MM.1S (cell line): ENCODE data around the gene DCTN1.

Experiments
- DNase-seq: peaks from one replicate; pipeline ENCODE4 v3.0.0-alpha.2; 2015
- H2AFZ ChIP-seq: fragments of 300-600 bp; sonication (generic); 2 replicates; pipeline ENCODE4 v1.6.0; 2016; ENCODE audit warnings: antibody characterized with exemption, low read length
- H3F3A ChIP-seq: fragments of 300-600 bp; sonication (generic); 2 replicates; pipeline ENCODE4 v1.6.1; 2016; ENCODE audit warnings: mild to moderate bottlenecking, antibody characterized with exemption, low read length, moderate library complexity, mixed read lengths; ENCODE audit not compliant: insufficient read depth
- H3K27ac ChIP-seq: fragments of 300-600 bp; sonication (generic); 2 replicates; pipeline ENCODE4 v1.5.1; 2016; ENCODE audit warnings: mild to moderate bottlenecking, low read length
- H3K27me3 ChIP-seq: fragments of 300-600 bp; sonication (generic); replicated peaks from 2 replicates; pipeline ENCODE4 v1.6.0; 2016; ENCODE audit warnings: low read length; ENCODE audit not compliant: insufficient read depth
- H3K36me3 ChIP-seq: fragments of 300-600 bp; sonication (generic); replicated peaks from 2 replicates; pipeline ENCODE4 v1.6.1; 2016; ENCODE audit warnings: mild to moderate bottlenecking, low read length, mixed read lengths; ENCODE audit not compliant: insufficient read depth
- H3K4me1 ChIP-seq: fragments of 300-600 bp; sonication (generic); 2 replicates; pipeline ENCODE4 v1.6.1; 2016; ENCODE audit warnings: low read length, mixed read lengths
- H3K4me2 ChIP-seq: fragments of 300-600 bp; sonication (generic); 2 replicates; pipeline ENCODE4 v1.6.0; 2016; ENCODE audit warnings: low read depth, low read length
- H3K4me3 ChIP-seq: fragments of 300-600 bp; sonication (generic); 2 replicates; pipeline ENCODE4 v1.5.1; 2016; ENCODE audit warnings: low read length, mixed read lengths
- H3K79me2 ChIP-seq: fragments of 300-600 bp; sonication (generic); 2 replicates; pipeline ENCODE4 v1.6.1; 2016; ENCODE audit warnings: mixed run types, low read length, mixed read lengths
- H3K9ac ChIP-seq: fragments of 300-600 bp; sonication (generic); 2 replicates; pipeline ENCODE4 v1.6.1; 2016; ENCODE audit warnings: low read length, mixed read lengths
- H3K9me2 ChIP-seq: fragments of 300-600 bp; sonication (generic); replicated peaks from 2 replicates; pipeline ENCODE4 v1.6.1; 2016; ENCODE audit warnings: mild to moderate bottlenecking, low read length, mixed read lengths; ENCODE audit not compliant: insufficient read depth
- H3K9me3 ChIP-seq: fragments of 300-600 bp; sonication (generic); replicated peaks from 2 replicates; pipeline ENCODE4 v1.6.1; 2016; ENCODE audit warnings: mild to moderate bottlenecking, low read length, mixed read lengths; ENCODE audit not compliant: insufficient read depth
- H4K20me1 ChIP-seq: fragments of 300-600 bp; sonication (generic); 2 replicates; pipeline ENCODE4 v1.6.1; 2016; ENCODE audit warnings: mild to moderate bottlenecking, low read length, moderate library complexity, mixed read lengths; ENCODE audit not compliant: insufficient read depth
- CTCF ChIP-seq: fragments of 300-600 bp; sonication (generic); IDR thresholded peaks from 2 replicates; pipeline ENCODE4 v1.5.1; 2016; ENCODE audit warnings: antibody characterized with exemption, low read length, mixed read lengths
- EZH2 ChIP-seq: fragments of 300-600 bp; sonication (generic); optimal IDR thresholded peaks from 2 replicates; pipeline ENCODE3; 2017; ENCODE audit warnings: low read depth, mild to moderate bottlenecking, antibody characterized with exemption, low read length, mixed read lengths
- EZH2phosphoT487 ChIP-seq: fragments of 300-600 bp; sonication (generic); IDR thresholded peaks from 2 replicates; pipeline ENCODE4 v1.6.1; 2018; ENCODE audit warnings: antibody characterized with exemption, low read length

The DCTN1 gene

GRCh38 chr2:74426181-74426758 lies 46.2 kb upstream of the DCTN1 start:
- no peaks in the 10 kb centered on the region for H4K20me1 ChIP-seq

GRCh38 chr2:74425523-74425922 lies 45.4 kb upstream of the DCTN1 start:
- no peak for DNase-seq
- Histone ChIP-seq H3K4me3 (no peak overlapping the region), H3K79me2 (no peaks in the 10 kb centered on the region), H4K20me1 (no peaks in the 10 kb centered on the region), H2AFZ (no peak overlapping the region), H3K27me3 (no peaks in the 10 kb centered on the region), H3F3A (peaks cover 8% of the 10 kb centered on the region; the same call in 1 of the 2 replicates), H3K4me2 (no peak overlapping the region), H3K27ac (no peak overlapping the region), H3K36me3 (no peaks in the 10 kb centered on the region), H3K9me2 (no peaks in the 10 kb centered on the region), H3K9ac (no peak overlapping the region), H3K9me3 (no peaks in the 10 kb centered on the region), H3K4me1 (peaks cover 3% of the 10 kb centered on the region; the same call in 1 of the 2 replicates)
- no peak for TF ChIP-seq EZH2phosphoT487
- no peak for TF ChIP-seq CTCF
- no peak for TF ChIP-seq EZH2

More at GRCh38 chr2:74426181-74426758, 46.2 kb upstream of the DCTN1 start:
- no peak for DNase-seq
- Histone ChIP-seq H3K9me3 (no peaks in the 10 kb centered on the region), H3K27ac (no peak overlapping the region), H3K4me2 (no peak overlapping the region), H3K9me2 (no peaks in the 10 kb centered on the region), H3F3A (peaks cover 5% of the 10 kb centered on the region; the same call in 1 of the 2 replicates), H3K79me2 (no peaks in the 10 kb centered on the region), H3K36me3 (no peaks in the 10 kb centered on the region), H3K4me1 (no peaks in the 10 kb centered on the region; the same call in 1 of the 2 replicates), H3K9ac (no peak overlapping the region), H3K27me3 (no peaks in the 10 kb centered on the region), H3K4me3 (no peak overlapping the region), H2AFZ (no peak overlapping the region)
- TF ChIP-seq EZH2 (no peak), CTCF (no peak), EZH2phosphoT487 (no peak)

- Histone ChIP-seq H3K79me2 (no peaks in the 10 kb centered on the region), H3F3A (peaks cover 8% of the 10 kb centered on the region; the same call in 1 of the 2 replicates), H3K36me3 (no peaks in the 10 kb centered on the region), H3K27ac (no peak overlapping the region), H3K9me2 (no peaks in the 10 kb centered on the region), H3K27me3 (no peaks in the 10 kb centered on the region), H3K9me3 (no peaks in the 10 kb centered on the region), H3K9ac (no peak overlapping the region), H3K4me2 (no peak overlapping the region), H2AFZ (no peak overlapping the region), H3K4me1 (peaks cover 8% of the 10 kb centered on the region), H4K20me1 (no peaks in the 10 kb centered on the region), H3K4me3 (no peak overlapping the region)
- DNase-seq: no peak
- no peak for TF ChIP-seq EZH2
- no peak for TF ChIP-seq CTCF
- TF ChIP-seq EZH2phosphoT487: no peak
Observed at GRCh38 chr2:74424995-74425406, 44.9 kb upstream of the DCTN1 start.
